ENCODE results near the gene PIKFYVE. TPM values are rescaled to one million over a fixed set of nuclear protein-coding genes. Genes with fewer than 3 reads are reported as not detected.

PIKFYVE gene
- total and polyA plus RNA-seq, 4 experiments from 2014 or later: 3.3 to 45.8 (median 26.4) TPM

- Histone ChIP-seq H3K36me3 (ENCODE audit: insufficient read depth, low read length) (peaks cover 9% of the 10 kb centered on the region), H3K9me3 (ENCODE audit: control insufficient read depth in 1 of 2, low read length in 2 of 2) (no peaks in the 10 kb centered on the region), H3K4me1 (ENCODE audit: insufficient read depth, low read length) (no peaks in the 10 kb centered on the region), H3K4me3 (ENCODE audit: low read length in 2 of 2) (no peak overlapping the region), H3K27me3 (ENCODE audit: insufficient read depth, low read length) (no peaks in the 10 kb centered on the region), H3K27ac (ENCODE audit: low read depth, low read length) (no peak overlapping the region)
- POLR2A ChIA-PET (ENCODE audit: partially characterized antibody): no interaction called here
- H3K27me3 Mint-ChIP-seq: no peaks in the 10 kb centered on the region
- H3K36me3 Mint-ChIP-seq: peaks cover 31 to 48% of the 10 kb centered on the region in 2 donors
- intact Hi-C loops (cut with micrococcal nuclease): loop anchor here (10.0 kb wide), 1 partner anchor 137 kb away; no protein-coding TSS in a partner anchor
- H3K4me3 Mint-ChIP-seq: no peak overlapping the region
- peaks cover 8 to 14% (median 14%) of the 10 kb centered on the region in 4 donors for H3K4me1 Mint-ChIP-seq
- no peaks in the 10 kb centered on the region for H3K9me3 Mint-ChIP-seq
- CTCF ChIA-PET (ENCODE audit: partially characterized antibody): no interaction called here
- peak overlapping the region in 5 of 7 donors; percentile 1 to 79 (median 27) for H3K27ac Mint-ChIP-seq
- no peak for DNase-seq
These were observed 45.9 kb downstream of the PIKFYVE start for GRCh38 chr2:208311954-208312353.

DNA sequence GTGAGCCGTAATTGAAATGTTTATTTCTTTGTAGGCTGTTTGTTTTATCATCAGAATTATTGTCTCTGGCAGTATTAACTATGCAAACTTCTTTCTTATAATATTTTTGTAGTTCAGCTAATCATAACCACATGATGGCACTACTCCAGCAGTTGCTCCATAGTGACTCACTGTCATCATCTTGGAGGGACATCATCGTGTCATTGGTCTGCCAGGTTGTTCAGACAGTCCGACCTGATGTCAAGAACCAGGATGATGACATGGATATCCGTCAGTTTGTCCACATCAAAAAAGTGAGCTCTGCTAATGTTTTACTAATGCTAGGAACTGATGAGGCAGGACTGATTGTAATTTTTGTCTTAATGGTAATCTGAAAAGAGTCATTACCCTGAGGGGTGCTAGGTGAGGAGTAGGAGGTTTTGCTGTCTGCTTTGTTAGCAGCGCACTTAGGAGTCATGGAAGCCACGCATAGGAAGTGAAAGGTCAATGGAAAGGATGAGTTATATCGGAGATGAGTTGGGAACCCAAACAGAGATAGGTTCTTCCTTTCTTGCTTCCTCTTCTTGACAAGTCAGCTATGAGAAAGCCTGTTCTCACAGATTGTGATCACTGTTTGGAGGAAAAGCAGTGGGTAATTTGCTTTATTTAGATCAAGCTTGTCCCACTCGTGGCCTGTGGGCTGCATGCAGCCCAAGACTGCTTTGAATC is 49.2 kb downstream of the PIKFYVE start:
- Mint-ChIP-seq H3K4me1 (peaks cover 8 to 15% (median 14%) of the 10 kb centered on the region in 4 donors), H3K36me3 (peaks cover 38 to 64% of the 10 kb centered on the region in 2 donors), H3K9me3 (no peaks in the 10 kb centered on the region), H3K27me3 (no peaks in the 10 kb centered on the region), H3K4me3 (no peak overlapping the region), H3K27ac (no peak overlapping the region)
- Histone ChIP-seq H3K36me3 (ENCODE audit: insufficient read depth, low read length) (peaks cover 30% of the 10 kb centered on the region), H3K9me3 (ENCODE audit: control insufficient read depth in 1 of 2, low read length in 2 of 2) (no peaks in the 10 kb centered on the region), H3K27me3 (ENCODE audit: insufficient read depth, low read length) (no peaks in the 10 kb centered on the region), H3K4me3 (ENCODE audit: low read length in 2 of 2) (no peak overlapping the region), H3K27ac (ENCODE audit: low read depth, low read length) (no peak overlapping the region), H3K4me1 (ENCODE audit: insufficient read depth, low read length) (no peaks in the 10 kb centered on the region)
- ChIA-PET POLR2A (ENCODE audit: partially characterized antibody) (no interaction called here), CTCF (ENCODE audit: partially characterized antibody) (no interaction called here)
- intact Hi-C loops (cut with micrococcal nuclease): loop anchor here (10.0 kb wide), 1 partner anchor 140 kb away; no protein-coding TSS in a partner anchor
- DNase-seq: no peak

- ChIA-PET CTCF (ENCODE audit: partially characterized antibody) (no interaction called here), POLR2A (ENCODE audit: partially characterized antibody) (no interaction called here)
- Mint-ChIP-seq H3K36me3 (peaks cover 49 to 64% of the 10 kb centered on the region in 2 donors), H3K9me3 (no peaks in the 10 kb centered on the region), H3K27ac (peak overlapping the region in 2 of 7 donors; percentile 30 to 39), H3K4me3 (no peak overlapping the region), H3K4me1 (peaks cover 0 to 4% (median 2%) of the 10 kb centered on the region in 4 donors), H3K27me3 (no peaks in the 10 kb centered on the region)
- Histone ChIP-seq H3K36me3 (ENCODE audit: insufficient read depth, low read length) (peaks cover 38% of the 10 kb centered on the region), H3K27me3 (ENCODE audit: insufficient read depth, low read length) (no peaks in the 10 kb centered on the region), H3K27ac (ENCODE audit: low read depth, low read length) (no peak overlapping the region), H3K4me1 (ENCODE audit: insufficient read depth, low read length) (no peaks in the 10 kb centered on the region), H3K9me3 (ENCODE audit: control insufficient read depth in 1 of 2, low read length in 2 of 2) (no peaks in the 10 kb centered on the region), H3K4me3 (ENCODE audit: low read length in 2 of 2) (no peak overlapping the region)
- DNase-seq: no peak
- intact Hi-C loops (cut with micrococcal nuclease): loop anchor here (10.0 kb wide), 1 partner anchor 143 kb away; no protein-coding TSS in a partner anchor
These were observed 52.1 kb downstream of the PIKFYVE start for GRCh38 chr2:208318127-208318526.

GRCh38 chr2:208319391-208319790 is 53.3 kb downstream of the PIKFYVE start:
- H3K27me3 ChIP-seq (ENCODE audit: insufficient read depth, low read length): no peaks in the 10 kb centered on the region
- Mint-ChIP-seq H3K27me3 (no peaks in the 10 kb centered on the region), H3K27ac (peak overlapping the region in 1 of 7 donors; percentile 88), H3K4me3 (no peak overlapping the region), H3K9me3 (no peaks in the 10 kb centered on the region), H3K36me3 (peaks cover 57 to 73% of the 10 kb centered on the region in 2 donors), H3K4me1 (peaks cover 0 to 4% (median 2%) of the 10 kb centered on the region in 4 donors)
- ChIA-PET CTCF (ENCODE audit: partially characterized antibody) (interaction anchor here (1.4 kb wide), 1 partner anchor 54 kb away, joined by 3 read pairs; no protein-coding TSS in a partner anchor), POLR2A (ENCODE audit: partially characterized antibody) (no interaction called here)
- intact Hi-C loops (cut with micrococcal nuclease): loop anchor here (10.0 kb wide), 1 partner anchor 145 kb away; no protein-coding TSS in a partner anchor
- no peaks in the 10 kb centered on the region for H3K4me1 ChIP-seq (ENCODE audit: insufficient read depth, low read length)
- no peak for DNase-seq
- no peak overlapping the region for H3K27ac ChIP-seq (ENCODE audit: low read depth, low read length)
- no peak overlapping the region for H3K4me3 ChIP-seq (ENCODE audit: low read length in 2 of 2)
- H3K9me3 ChIP-seq (ENCODE audit: control insufficient read depth in 1 of 2, low read length in 2 of 2): no peaks in the 10 kb centered on the region
- peaks cover 44% of the 10 kb centered on the region for H3K36me3 ChIP-seq (ENCODE audit: insufficient read depth, low read length)

DNA sequence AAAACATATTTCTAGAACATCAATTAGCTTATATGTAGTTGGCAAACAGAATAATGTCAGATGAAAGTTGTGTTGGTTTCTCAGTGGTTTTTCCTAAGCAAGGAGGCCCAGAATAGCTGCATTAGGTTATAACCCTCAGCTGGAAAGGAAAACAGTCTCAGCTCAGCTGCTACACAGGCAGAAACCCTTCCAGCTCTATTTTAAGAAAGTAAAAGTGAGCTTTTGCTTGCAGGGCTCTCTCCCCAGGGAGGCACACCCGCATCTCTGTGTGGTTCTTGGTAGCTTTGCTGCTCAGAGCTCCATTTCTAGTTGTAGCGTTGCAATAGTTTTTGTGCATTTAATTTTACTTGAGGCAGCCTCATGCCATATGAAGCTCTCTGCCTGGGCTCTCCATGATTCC is 54.6 kb downstream of the PIKFYVE start:
- Histone ChIP-seq H3K36me3 (ENCODE audit: insufficient read depth, low read length) (peaks cover 45% of the 10 kb centered on the region), H3K9me3 (ENCODE audit: control insufficient read depth in 1 of 2, low read length in 2 of 2) (no peaks in the 10 kb centered on the region), H3K27me3 (ENCODE audit: insufficient read depth, low read length) (no peaks in the 10 kb centered on the region), H3K4me1 (ENCODE audit: insufficient read depth, low read length) (no peaks in the 10 kb centered on the region), H3K4me3 (ENCODE audit: low read length in 2 of 2) (no peak overlapping the region), H3K27ac (ENCODE audit: low read depth, low read length) (no peak overlapping the region)
- peak overlapping the region in 1 of 7 donors; percentile 12 for H3K27ac Mint-ChIP-seq
- H3K36me3 Mint-ChIP-seq: peaks cover 60 to 75% of the 10 kb centered on the region in 2 donors
- no peak overlapping the region for H3K4me3 Mint-ChIP-seq
- H3K27me3 Mint-ChIP-seq: no peaks in the 10 kb centered on the region
- intact Hi-C loops (cut with micrococcal nuclease): no loop called here
- H3K9me3 Mint-ChIP-seq: no peaks in the 10 kb centered on the region
- H3K4me1 Mint-ChIP-seq: peaks cover 0 to 3% (median 0%) of the 10 kb centered on the region in 4 donors
- no peak for DNase-seq
- CTCF ChIA-PET (ENCODE audit: partially characterized antibody): interaction anchor here (0.8 to 1.5 kb wide), 3 partner anchors 53 to 145 kb away, joined by 3 to 4 read pairs (median 3); partner anchors contain the start of gene PIKFYVE
- POLR2A ChIA-PET (ENCODE audit: partially characterized antibody): no interaction called here

DNA sequence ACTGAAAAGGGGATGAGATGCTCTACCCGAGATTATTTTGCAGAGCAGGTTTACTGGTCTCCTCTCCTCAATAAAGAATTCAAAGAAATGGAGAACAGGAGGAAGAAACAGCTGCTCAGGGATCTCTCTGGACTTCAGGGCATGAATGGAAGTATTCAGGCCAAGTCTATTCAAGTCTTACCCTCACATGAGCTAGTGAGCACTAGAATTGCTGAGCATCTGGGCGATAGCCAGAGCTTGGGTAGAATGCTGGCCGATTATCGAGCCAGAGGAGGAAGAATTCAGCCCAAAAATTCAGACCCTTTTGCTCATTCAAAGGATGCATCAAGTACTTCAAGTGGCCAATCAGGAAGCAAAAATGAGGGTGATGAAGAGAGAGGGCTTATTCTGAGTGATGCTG is 60.0 kb downstream of the PIKFYVE start:
- intact Hi-C loops (cut with micrococcal nuclease): no loop called here
- Mint-ChIP-seq H3K27ac (no peak overlapping the region), H3K36me3 (peaks cover 66 to 76% of the 10 kb centered on the region in 2 donors), H3K9me3 (no peaks in the 10 kb centered on the region), H3K4me3 (no peak overlapping the region), H3K27me3 (no peaks in the 10 kb centered on the region), H3K4me1 (peaks cover 0 to 2% (median under 1%) of the 10 kb centered on the region in 4 donors)
- peaks cover 55% of the 10 kb centered on the region for H3K36me3 ChIP-seq (ENCODE audit: insufficient read depth, low read length)
- no peaks in the 10 kb centered on the region for H3K9me3 ChIP-seq (ENCODE audit: control insufficient read depth in 1 of 2, low read length in 2 of 2)
- DNase-seq: no peak
- POLR2A ChIA-PET (ENCODE audit: partially characterized antibody): no interaction called here
- H3K27ac ChIP-seq (ENCODE audit: low read depth, low read length): no peak overlapping the region
- H3K4me1 ChIP-seq (ENCODE audit: insufficient read depth, low read length): no peaks in the 10 kb centered on the region
- H3K27me3 ChIP-seq (ENCODE audit: insufficient read depth, low read length): no peaks in the 10 kb centered on the region
- CTCF ChIA-PET (ENCODE audit: partially characterized antibody): no interaction called here
- H3K4me3 ChIP-seq (ENCODE audit: low read length in 2 of 2): no peak overlapping the region

- Histone ChIP-seq H3K9me3 (ENCODE audit: control insufficient read depth in 1 of 2, low read length in 2 of 2) (no peaks in the 10 kb centered on the region), H3K36me3 (ENCODE audit: insufficient read depth, low read length) (peaks cover 60% of the 10 kb centered on the region), H3K4me1 (ENCODE audit: insufficient read depth, low read length) (no peaks in the 10 kb centered on the region), H3K4me3 (ENCODE audit: low read length in 2 of 2) (no peak overlapping the region), H3K27ac (ENCODE audit: low read depth, low read length) (no peak overlapping the region), H3K27me3 (ENCODE audit: insufficient read depth, low read length) (no peaks in the 10 kb centered on the region)
- Mint-ChIP-seq H3K9me3 (no peaks in the 10 kb centered on the region), H3K27me3 (no peaks in the 10 kb centered on the region), H3K4me1 (peaks cover 0 to 4% (median under 1%) of the 10 kb centered on the region in 4 donors), H3K4me3 (no peak overlapping the region), H3K27ac (peak overlapping the region in 1 of 7 donors; percentile 10), H3K36me3 (peaks cover 48 to 68% of the 10 kb centered on the region in 2 donors)
- no peak for DNase-seq
- POLR2A ChIA-PET (ENCODE audit: partially characterized antibody): no interaction called here
- CTCF ChIA-PET (ENCODE audit: partially characterized antibody): no interaction called here
- intact Hi-C loops (cut with micrococcal nuclease): no loop called here
These were observed 63.4 kb downstream of the PIKFYVE start for GRCh38 chr2:208329485-208329884.

Data from CD4-positive, alpha-beta memory T cell (primary cell).